Right lobe of liver (tissue), 6 donors: ENCODE results near the gene POLR2L. TPM values are rescaled to one million over a fixed set of nuclear protein-coding genes. Genes with fewer than 3 reads are reported as not detected.

Experiments used
- ATAC-seq, 4 donors: fragments of 200-7000 bp; cut with Tn5 transposase; one replicate each; pipeline ENCODE4 v1.9.1; 2020; ENCODE audit warnings: mild to moderate bottlenecking in 4 of 4, moderate library complexity in 4 of 4
- DNase-seq, 3 donors: peaks; one replicate each; pipeline ENCODE4 v3.0.0-alpha.2; 2020
- H3K27ac ChIP-seq, 3 donors: fragments of 200-600 bp; one replicate each; pipeline ENCODE4 v1.8.0; 2022
- H3K27me3 ChIP-seq, 2 donors: fragments of 200-600 bp; one replicate each; pipeline ENCODE4 v1.8.0; 2022
- H3K36me3 ChIP-seq, 4 donors: fragments of 200-600 bp; sonication (generic) in 1 of 4; one replicate each; pipeline versions ENCODE4 v1.5.1 to v1.8.0; 2017 to 2022; ENCODE audit warnings: control low read depth in 1 of 4
- H3K4me1 ChIP-seq, 4 donors: fragments of 200-600 bp; sonication (generic) in 1 of 4; one replicate each; pipeline versions ENCODE4 v1.5.1 to v1.8.0; 2017 to 2022; ENCODE audit warnings: control low read depth in 1 of 4
- H3K4me3 ChIP-seq, 3 donors: fragments of 200-600 bp; one replicate each; pipeline ENCODE4 v1.8.0; 2022
- H3K9me3 ChIP-seq, 4 donors: fragments of 200-600 bp; sonication (generic) in 1 of 4; one replicate each; pipeline versions ENCODE4 v1.5.1 to v1.8.0; 2017 to 2022; ENCODE audit warnings: control low read depth in 1 of 4
- POLR2A ChIP-seq: fragments of 450-650 bp; IDR thresholded peaks from one replicate; pipeline ENCODE4 v1.6.1; 2017; ENCODE audit warnings: antibody characterized with exemption, mild to moderate bottlenecking
- WGBS: methylation state at CpG from one replicate; pipeline ENCODE4 v1.1.6; 2018; ENCODE audit warnings: low coverage, low lambda C conversion rate; ENCODE audit not compliant: insufficient coverage; ENCODE audit errors: missing lambda C conversion rate; 5-methylcytosine and 5-hydroxymethylcytosine counted together
- intact Hi-C, 2 donors: fragments of 100-400 bp; cut with DNase I; formaldehyde crosslinking; loops; one replicate each; pipeline versions ENCODE4 v1.11.2 to v1.14.1; 2022
- total RNA-seq, 6 experiments: library from RNA; depleted of rRNA in 2 of 6; stranded (reverse); fragments of >200 nt in 2 of 6; fragmentation: NEBNext Ultra II Directional in 3 of 6; extraction: Animal tissue kit (Norgen Biotek cat#: 25700) in 3 of 6; gene quantifications; one replicate each; pipeline versions ENCODE4 v1.1.0 to v1.2.4, GENCODE V29; 2016 to 2023
- TF ChIP-seq, protein P1 (sequence below), 4 donors: fragments of 200-600 bp in 3 of 4; fragments of 450-650 bp in 1 of 4; IDR thresholded peaks; one replicate each; pipeline versions ENCODE4 v1.5.1 to v1.8.0; 2016 to 2022; ENCODE audit warnings: antibody characterized with exemption in 4 of 4, mild to moderate bottlenecking in 2 of 4
- donor health status: DM: no; HTN: yes; CAD: no.
- donor health status: DM: no; HTN: no; CAD: no.
- donor health status: DM: no; HTN: no; CAD: no.
- donor health status: DM: no; HTN: yes; CAD: no.
- donor health status: DM: no; HTN: yes; CAD: no.

Gene POLR2L
- total RNA-seq, 6 experiments from 2014 or later: 34.5 to 88.1 (median 72.9) TPM

DNA sequence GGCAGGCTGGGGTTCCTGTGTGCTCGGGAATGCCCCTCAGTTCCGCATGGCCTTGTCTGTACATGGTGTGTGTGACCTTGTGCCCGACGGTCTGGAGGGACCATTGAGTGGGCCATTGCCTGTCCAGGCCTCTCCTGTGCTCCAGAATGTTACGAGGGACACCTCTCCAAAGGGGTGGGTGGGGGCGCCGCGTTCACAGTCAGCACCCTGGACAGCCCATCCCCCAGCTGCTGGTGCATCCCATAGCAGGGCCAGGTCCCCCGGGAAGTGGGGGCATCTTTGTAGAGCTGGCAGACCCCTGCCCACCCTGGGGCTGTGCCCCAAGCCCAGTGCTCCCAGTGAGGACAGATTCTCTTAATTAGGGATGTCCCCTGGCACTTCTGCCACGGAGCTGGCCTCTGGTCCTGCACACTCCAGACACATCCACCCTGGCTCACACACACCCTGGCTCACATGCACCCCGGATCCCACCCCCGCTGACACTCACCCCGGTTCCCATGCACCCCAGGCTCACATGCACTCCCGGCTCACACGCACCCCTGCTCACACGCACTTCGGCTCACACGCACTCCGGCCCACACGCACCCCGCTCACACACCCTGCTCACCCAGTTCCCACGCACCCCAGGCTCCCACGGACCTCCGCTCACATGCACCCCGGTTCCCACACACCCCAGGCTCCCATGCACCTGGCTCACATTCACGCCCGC, 15.9 kb upstream of the POLR2L start:
- H3K27me3 ChIP-seq: no peaks in the 10 kb centered on the region
- no peaks in the 10 kb centered on the region for H3K9me3 ChIP-seq
- WGBS: 91% methylated on average over 14 of the region's 27 CpGs
- H3K4me1 ChIP-seq: no peaks in the 10 kb centered on the region
- ATAC-seq (no peak), DNase-seq (no peak)
- intact Hi-C loops: loop anchor here in 1 of 2 donors (10.0 kb wide), 1 partner anchor 197 kb away; no protein-coding TSS in a partner anchor
- TF ChIP-seq, protein P1, sequence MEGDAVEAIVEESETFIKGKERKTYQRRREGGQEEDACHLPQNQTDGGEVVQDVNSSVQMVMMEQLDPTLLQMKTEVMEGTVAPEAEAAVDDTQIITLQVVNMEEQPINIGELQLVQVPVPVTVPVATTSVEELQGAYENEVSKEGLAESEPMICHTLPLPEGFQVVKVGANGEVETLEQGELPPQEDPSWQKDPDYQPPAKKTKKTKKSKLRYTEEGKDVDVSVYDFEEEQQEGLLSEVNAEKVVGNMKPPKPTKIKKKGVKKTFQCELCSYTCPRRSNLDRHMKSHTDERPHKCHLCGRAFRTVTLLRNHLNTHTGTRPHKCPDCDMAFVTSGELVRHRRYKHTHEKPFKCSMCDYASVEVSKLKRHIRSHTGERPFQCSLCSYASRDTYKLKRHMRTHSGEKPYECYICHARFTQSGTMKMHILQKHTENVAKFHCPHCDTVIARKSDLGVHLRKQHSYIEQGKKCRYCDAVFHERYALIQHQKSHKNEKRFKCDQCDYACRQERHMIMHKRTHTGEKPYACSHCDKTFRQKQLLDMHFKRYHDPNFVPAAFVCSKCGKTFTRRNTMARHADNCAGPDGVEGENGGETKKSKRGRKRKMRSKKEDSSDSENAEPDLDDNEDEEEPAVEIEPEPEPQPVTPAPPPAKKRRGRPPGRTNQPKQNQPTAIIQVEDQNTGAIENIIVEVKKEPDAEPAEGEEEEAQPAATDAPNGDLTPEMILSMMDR (IDR thresholded peaks at IDR 0.05): no peak
- TF ChIP-seq POLR2A: no peak
- no peaks in the 10 kb centered on the region for H3K36me3 ChIP-seq
- H3K4me3 ChIP-seq: no peak overlapping the region
- H3K27ac ChIP-seq: no peak overlapping the region

DNA sequence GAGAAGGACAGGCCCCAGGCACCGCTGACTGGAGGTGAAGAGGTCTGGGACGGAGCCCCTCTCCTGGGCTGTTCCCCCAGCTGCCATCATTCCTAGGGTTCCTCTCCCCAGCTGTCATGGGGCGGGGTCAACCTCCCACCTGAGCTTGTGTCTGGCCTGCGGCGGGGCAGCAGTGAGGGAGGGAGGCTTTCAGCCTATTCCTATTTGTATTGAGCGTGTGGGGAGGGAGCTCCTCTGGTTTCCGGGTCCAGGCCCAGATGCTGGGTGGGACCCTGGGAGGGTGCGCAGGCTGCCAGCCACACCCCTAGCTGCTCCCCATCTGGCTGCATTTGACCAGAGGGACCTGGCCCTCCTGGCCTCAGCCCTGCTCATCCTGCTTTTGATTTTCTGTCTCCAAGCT, 14.1 kb upstream of the POLR2L start:
- WGBS: 86% methylated on average over 1 of the region's 8 CpGs
- ATAC-seq: no peak

DNA sequence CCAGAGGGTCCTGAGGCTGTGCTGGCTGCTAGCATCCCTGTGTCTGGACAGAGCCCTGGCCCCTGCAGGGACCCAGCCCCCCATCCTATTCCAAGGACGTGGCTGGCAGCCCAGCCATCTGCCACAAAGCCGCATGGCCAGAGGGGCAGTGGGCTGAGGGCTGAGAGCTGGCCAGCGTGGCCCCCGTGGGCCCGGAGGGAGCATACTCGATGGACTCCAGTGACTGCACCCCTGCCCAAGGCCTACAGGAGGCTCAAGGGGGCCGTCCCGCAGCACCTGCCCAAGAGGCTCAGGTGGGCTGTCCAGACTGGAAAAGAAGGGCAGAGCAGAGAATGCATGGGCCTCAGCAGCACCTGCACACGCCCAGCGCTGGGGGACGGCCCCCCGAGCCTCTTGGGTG, 13.5 kb upstream of the POLR2L start:
- no peaks in the 10 kb centered on the region for H3K36me3 ChIP-seq
- H3K27ac ChIP-seq: no peak overlapping the region
- DNase-seq (no peak), ATAC-seq (no peak)
- no peak for TF ChIP-seq POLR2A
- TF ChIP-seq, protein P1 (IDR thresholded peaks at IDR 0.05): no peak
- no peak overlapping the region for H3K4me3 ChIP-seq
- WGBS: no CpG with 5 or more reads among the region's 12 CpGs
- H3K4me1 ChIP-seq: no peaks in the 10 kb centered on the region
- intact Hi-C loops: loop anchor here in 1 of 2 donors (10.0 kb wide), 1 partner anchor 199 kb away; no protein-coding TSS in a partner anchor
- H3K9me3 ChIP-seq: no peaks in the 10 kb centered on the region
- H3K27me3 ChIP-seq: no peaks in the 10 kb centered on the region

More for the DNA sequence above, 14.1 kb upstream of the POLR2L start:
- Histone ChIP-seq H3K4me3 (no peak overlapping the region), H3K36me3 (no peaks in the 10 kb centered on the region), H3K27ac (no peak overlapping the region), H3K4me1 (no peaks in the 10 kb centered on the region), H3K27me3 (no peaks in the 10 kb centered on the region), H3K9me3 (no peaks in the 10 kb centered on the region)
- TF ChIP-seq, protein P1 (IDR thresholded peaks at IDR 0.05): no peak
- no peak for TF ChIP-seq POLR2A
- intact Hi-C loops: loop anchor here in 1 of 2 donors (10.0 kb wide), 1 partner anchor 198 kb away; no protein-coding TSS in a partner anchor
- DNase-seq: no peak

DNA sequence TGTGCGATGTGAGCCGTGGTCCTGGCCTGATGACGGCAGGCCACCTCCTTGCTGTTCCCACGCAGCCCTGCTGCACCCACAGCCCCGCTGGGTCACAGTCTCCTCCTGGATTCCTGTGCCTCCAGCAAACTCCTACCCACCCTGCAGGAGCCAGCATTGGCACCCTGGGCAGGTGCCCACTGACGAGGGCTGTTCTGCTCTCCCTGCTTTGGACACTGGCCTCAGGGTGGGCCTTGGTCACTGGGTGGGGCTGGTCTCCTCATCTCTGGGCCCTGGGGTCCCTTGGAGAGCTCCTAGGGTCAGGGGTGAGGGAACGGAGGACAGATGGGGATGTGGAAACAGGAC, 13.0 kb upstream of the POLR2L start:
- WGBS: no CpG with 5 or more reads among the region's 7 CpGs
- intact Hi-C loops: loop anchor here in 1 of 2 donors (10.0 kb wide), 1 partner anchor 199 kb away; no protein-coding TSS in a partner anchor
- Histone ChIP-seq H3K36me3 (no peaks in the 10 kb centered on the region), H3K4me3 (no peak overlapping the region), H3K27me3 (no peaks in the 10 kb centered on the region), H3K9me3 (no peaks in the 10 kb centered on the region), H3K27ac (no peak overlapping the region), H3K4me1 (no peaks in the 10 kb centered on the region)
- ATAC-seq (no peak), DNase-seq (no peak)
- TF ChIP-seq POLR2A: no peak
- TF ChIP-seq, protein P1 (IDR thresholded peaks at IDR 0.05): no peak
